ENCODE results near the gene TRIM52. TPM values are rescaled to one million over a fixed set of nuclear protein-coding genes. Genes with fewer than 3 reads are reported as not detected.

TRIM52 gene
- total and polyA plus RNA-seq, 10 of the 15 experiments (the other 5 are each of a cell fraction or from before 2014, with no cell fraction given), result 1.4 to 24.3 (median 8.1) TPM

GRCh38 chr5:181243564-181244343, 17.2 kb downstream of the TRIM52 start, which contains the start of gene RACK1 (continued):
- TF ChIP-seq BRCA1 (IDR thresholded peaks at IDR 0.05; ENCODE audit: low read depth, low read length) (no peak), HDAC2 (IDR thresholded peaks at IDR 0.05) (no peak), POLR2AphosphoS5 (IDR thresholded peaks at IDR 0.05; ENCODE audit: low read length) (peak; percentile 99), MTA2 (IDR thresholded peaks at IDR 0.05; ENCODE audit: low read depth) (no peak), YY1 (IDR thresholded peaks at IDR 0.05; ENCODE audit: low read depth, low read length) (peak; percentile 100), CHD2 (IDR thresholded peaks at IDR 0.05; ENCODE audit: borderline replicate concordance, low read depth, low read length) (no peak), SUZ12 (IDR thresholded peaks at IDR 0.05; ENCODE audit: unreplicated experiment) (no peak), CBX3 (IDR thresholded peaks at IDR 0.05; ENCODE audit: borderline replicate concordance, low read depth) (no peak), REST (IDR thresholded peaks at IDR 0.05; ENCODE audit: low read depth, low read length) (peak; percentile 60; the same call in 1 of the 2 replicates), EED (IDR thresholded peaks at IDR 0.05; ENCODE audit: low read depth) (no peak), RAD51 (IDR thresholded peaks at IDR 0.05) (no peak), KAT2A (conservative IDR thresholded peaks at IDR 0.05; ENCODE audit: control insufficient read depth, low read depth, low read length) (no peak), HDAC6 (IDR thresholded peaks at IDR 0.05; ENCODE audit: unreplicated experiment) (peak; percentile 94), POLR2AphosphoS2 (IDR thresholded peaks at IDR 0.05; ENCODE audit: low read depth, low read length) (peak; percentile 95), ASH2L (IDR thresholded peaks at IDR 0.05; ENCODE audit: borderline replicate concordance, low read depth) (0 out of 2 replicates have a peak, but pooled peaks have one; percentile 49), SIX5 (IDR thresholded peaks at IDR 0.05; ENCODE audit: low read depth, low read length, severe bottlenecking) (peak; percentile 70)
- TF ChIP-seq, protein P1, sequence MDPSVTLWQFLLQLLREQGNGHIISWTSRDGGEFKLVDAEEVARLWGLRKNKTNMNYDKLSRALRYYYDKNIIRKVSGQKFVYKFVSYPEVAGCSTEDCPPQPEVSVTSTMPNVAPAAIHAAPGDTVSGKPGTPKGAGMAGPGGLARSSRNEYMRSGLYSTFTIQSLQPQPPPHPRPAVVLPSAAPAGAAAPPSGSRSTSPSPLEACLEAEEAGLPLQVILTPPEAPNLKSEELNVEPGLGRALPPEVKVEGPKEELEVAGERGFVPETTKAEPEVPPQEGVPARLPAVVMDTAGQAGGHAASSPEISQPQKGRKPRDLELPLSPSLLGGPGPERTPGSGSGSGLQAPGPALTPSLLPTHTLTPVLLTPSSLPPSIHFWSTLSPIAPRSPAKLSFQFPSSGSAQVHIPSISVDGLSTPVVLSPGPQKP (IDR thresholded peaks at IDR 0.05; ENCODE audit: low read depth, low read length), result peak; percentile 95

Measured in GM12878 (cell line).